PC-3 (cell line): ENCODE results near the gene CCDC54.
"Not testable (repeated sequence)": the region's sequence is repeated elsewhere in the genome, so short reads cannot be mapped to it uniquely, and the experiment has no call there.

Experiments used
- CTCF ChIP-seq: fragments of 300-600 bp; sonication (generic); conservative IDR thresholded peaks from 2 replicates; pipeline ENCODE4 v1.5.1; 2017; ENCODE audit warnings: antibody characterized with exemption, low read depth, mild to moderate bottlenecking, low read length
- EZH2 ChIP-seq: fragments of 300-600 bp; sonication (generic); IDR thresholded peaks from one replicate; pipeline ENCODE4 v1.6.1; 2017; ENCODE audit warnings: antibody characterized with exemption, mild to moderate bottlenecking, low read length; ENCODE audit not compliant: unreplicated experiment

GRCh38 chr3:107339690-107340089 lies 37.5 kb upstream of the CCDC54 start:
- not testable (repeated sequence) for TF ChIP-seq CTCF, EZH2
